Measurements from ENCODE around the gene AQP6.

The AQP6 gene

GRCh38 chr12:49949866-49950265 lies 22.9 kb upstream of the AQP6 start:
- TF ChIP-seq FOXP2 (optimal IDR thresholded peaks at IDR 0.05; ENCODE audit: borderline replicate concordance, extremely low read depth, extremely low read length, insufficient read depth) (no peak), TAF1 (IDR thresholded peaks at IDR 0.05; ENCODE audit: borderline replicate concordance, insufficient read depth, low read length) (no peak), REST (IDR thresholded peaks at IDR 0.05; ENCODE audit: insufficient read depth in 1 of 2, low read depth in 2 of 2, low read length in 2 of 2) (no peak), POLR2AphosphoS5 (IDR thresholded peaks at IDR 0.05; ENCODE audit: low read depth, low read length) (no peak), SIN3A (IDR thresholded peaks at IDR 0.05; ENCODE audit: borderline replicate concordance, insufficient read depth, low read length) (no peak)

GRCh38 chr12:49950273-49951251 lies 22.2 kb upstream of the AQP6 start, which contains the start of gene AQP2:
Gene AQP2 (plus strand): TSS chr12:49950737. CDS start chr12:49950831, 94 bp downstream.
- TF ChIP-seq SIN3A (IDR thresholded peaks at IDR 0.05; ENCODE audit: borderline replicate concordance, insufficient read depth, low read length), result no peak
- no peak for TF ChIP-seq POLR2AphosphoS5 (IDR thresholded peaks at IDR 0.05; ENCODE audit: low read depth, low read length)
- no peak for TF ChIP-seq TAF1 (IDR thresholded peaks at IDR 0.05; ENCODE audit: borderline replicate concordance, insufficient read depth, low read length)
- no peak for TF ChIP-seq FOXP2 (optimal IDR thresholded peaks at IDR 0.05; ENCODE audit: borderline replicate concordance, extremely low read depth, extremely low read length, insufficient read depth)
- no peak for TF ChIP-seq REST (IDR thresholded peaks at IDR 0.05; ENCODE audit: insufficient read depth in 1 of 2, low read depth in 2 of 2, low read length in 2 of 2)

- TF ChIP-seq REST (IDR thresholded peaks at IDR 0.05; ENCODE audit: insufficient read depth in 1 of 2, low read depth in 2 of 2, low read length in 2 of 2) (no peak), FOXP2 (optimal IDR thresholded peaks at IDR 0.05; ENCODE audit: borderline replicate concordance, extremely low read depth, extremely low read length, insufficient read depth) (no peak), SIN3A (IDR thresholded peaks at IDR 0.05; ENCODE audit: borderline replicate concordance, insufficient read depth, low read length) (no peak), TAF1 (IDR thresholded peaks at IDR 0.05; ENCODE audit: borderline replicate concordance, insufficient read depth, low read length) (no peak), POLR2AphosphoS5 (IDR thresholded peaks at IDR 0.05; ENCODE audit: low read depth, low read length) (no peak)
These were observed 21.1 kb upstream of the AQP6 start for GRCh38 chr12:49951411-49952240.

GRCh38 chr12:49952391-49953055 lies 20.2 kb upstream of the AQP6 start:
- no peak for TF ChIP-seq REST (IDR thresholded peaks at IDR 0.05; ENCODE audit: insufficient read depth in 1 of 2, low read depth in 2 of 2, low read length in 2 of 2)
- no peak for TF ChIP-seq SIN3A (IDR thresholded peaks at IDR 0.05; ENCODE audit: borderline replicate concordance, insufficient read depth, low read length)
- TF ChIP-seq POLR2AphosphoS5 (IDR thresholded peaks at IDR 0.05; ENCODE audit: low read depth, low read length), result no peak
- TF ChIP-seq TAF1 (IDR thresholded peaks at IDR 0.05; ENCODE audit: borderline replicate concordance, insufficient read depth, low read length), result no peak
- no peak for TF ChIP-seq FOXP2 (optimal IDR thresholded peaks at IDR 0.05; ENCODE audit: borderline replicate concordance, extremely low read depth, extremely low read length, insufficient read depth)
